ENCODE measurements around the gene TCP10L. TPM values are rescaled to one million over a fixed set of nuclear protein-coding genes. Genes with fewer than 3 reads are reported as not detected.

TCP10L gene
- total RNA-seq, 1 experiment from 2014 or later, result 1.2 TPM

DNA sequence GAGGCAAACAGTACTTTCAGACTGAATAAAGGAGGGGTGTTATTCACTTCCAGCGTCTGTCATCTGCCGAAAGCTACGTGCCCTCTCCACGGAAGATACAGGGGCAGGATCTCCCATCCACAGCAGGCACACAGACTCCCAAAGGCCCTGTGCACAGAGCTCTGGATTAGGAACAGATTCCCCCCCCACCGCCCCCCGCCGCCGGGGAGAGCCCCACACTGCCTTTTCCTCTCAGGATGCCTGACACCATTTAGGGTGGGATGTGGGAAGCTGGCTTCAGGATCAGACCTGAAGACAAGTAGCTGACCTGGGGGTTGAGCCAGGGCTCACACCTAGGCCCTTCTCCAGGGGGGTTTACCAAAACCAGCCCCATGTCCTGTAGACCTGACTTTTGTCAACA, 8.4 kb upstream of the TCP10L start:
- peaks cover 7% of the 10 kb centered on the region for H3K36me3 Mint-ChIP-seq
- H3K27ac Mint-ChIP-seq, result no peak overlapping the region
- ChIA-PET CTCF (no interaction called here), POLR2A (no interaction called here)
- DNase-seq (ENCODE audit: low spot score) (no peak), ATAC-seq (no peak)
- no peak overlapping the region for H3K4me3 Mint-ChIP-seq
- TF ChIP-seq, protein P1, sequence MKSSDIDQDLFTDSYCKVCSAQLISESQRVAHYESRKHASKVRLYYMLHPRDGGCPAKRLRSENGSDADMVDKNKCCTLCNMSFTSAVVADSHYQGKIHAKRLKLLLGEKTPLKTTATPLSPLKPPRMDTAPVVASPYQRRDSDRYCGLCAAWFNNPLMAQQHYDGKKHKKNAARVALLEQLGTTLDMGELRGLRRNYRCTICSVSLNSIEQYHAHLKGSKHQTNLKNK (CRISPR knock-in tag; IDR thresholded peaks at IDR 0.05), result no peak
- TF ChIP-seq RELA (CRISPR knock-in tag; IDR thresholded peaks at IDR 0.05; ENCODE audit: borderline replicate concordance) (no peak), GTF2I (CRISPR knock-in tag; conservative IDR thresholded peaks at IDR 0.05) (no peak), ZNF121 (CRISPR knock-in tag; IDR thresholded peaks at IDR 0.05) (no peak), SMAD3 (CRISPR knock-in tag; IDR thresholded peaks at IDR 0.05; ENCODE audit: borderline replicate concordance) (no peak), SMAD4 (CRISPR knock-in tag; IDR thresholded peaks at IDR 0.05) (no peak), CBFB (CRISPR knock-in tag; IDR thresholded peaks at IDR 0.05; ENCODE audit: low read depth) (no peak), NR3C1 (CRISPR knock-in tag; conservative IDR thresholded peaks at IDR 0.05; ENCODE audit: low read depth) (no peak), HMGA2 (CRISPR knock-in tag; IDR thresholded peaks at IDR 0.05) (no peak)
- TF ChIP-seq, protein P2, sequence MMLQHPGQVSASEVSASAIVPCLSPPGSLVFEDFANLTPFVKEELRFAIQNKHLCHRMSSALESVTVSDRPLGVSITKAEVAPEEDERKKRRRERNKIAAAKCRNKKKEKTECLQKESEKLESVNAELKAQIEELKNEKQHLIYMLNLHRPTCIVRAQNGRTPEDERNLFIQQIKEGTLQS (CRISPR knock-in tag; conservative IDR thresholded peaks at IDR 0.05), result no peak
- TF ChIP-seq, protein P3, sequence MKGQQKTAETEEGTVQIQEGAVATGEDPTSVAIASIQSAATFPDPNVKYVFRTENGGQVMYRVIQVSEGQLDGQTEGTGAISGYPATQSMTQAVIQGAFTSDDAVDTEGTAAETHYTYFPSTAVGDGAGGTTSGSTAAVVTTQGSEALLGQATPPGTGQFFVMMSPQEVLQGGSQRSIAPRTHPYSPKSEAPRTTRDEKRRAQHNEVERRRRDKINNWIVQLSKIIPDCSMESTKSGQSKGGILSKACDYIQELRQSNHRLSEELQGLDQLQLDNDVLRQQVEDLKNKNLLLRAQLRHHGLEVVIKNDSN (CRISPR knock-in tag; IDR thresholded peaks at IDR 0.05), result no peak
- TF ChIP-seq, protein P4, sequence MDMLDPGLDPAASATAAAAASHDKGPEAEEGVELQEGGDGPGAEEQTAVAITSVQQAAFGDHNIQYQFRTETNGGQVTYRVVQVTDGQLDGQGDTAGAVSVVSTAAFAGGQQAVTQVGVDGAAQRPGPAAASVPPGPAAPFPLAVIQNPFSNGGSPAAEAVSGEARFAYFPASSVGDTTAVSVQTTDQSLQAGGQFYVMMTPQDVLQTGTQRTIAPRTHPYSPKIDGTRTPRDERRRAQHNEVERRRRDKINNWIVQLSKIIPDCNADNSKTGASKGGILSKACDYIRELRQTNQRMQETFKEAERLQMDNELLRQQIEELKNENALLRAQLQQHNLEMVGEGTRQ (CRISPR knock-in tag; IDR thresholded peaks at IDR 0.05), result no peak
- peaks cover 5% of the 10 kb centered on the region for H3K4me1 Mint-ChIP-seq
- H3K27me3 Mint-ChIP-seq (ENCODE audit: low read depth), result no peaks in the 10 kb centered on the region
- H3K9me3 Mint-ChIP-seq, result no peaks in the 10 kb centered on the region

DNA sequence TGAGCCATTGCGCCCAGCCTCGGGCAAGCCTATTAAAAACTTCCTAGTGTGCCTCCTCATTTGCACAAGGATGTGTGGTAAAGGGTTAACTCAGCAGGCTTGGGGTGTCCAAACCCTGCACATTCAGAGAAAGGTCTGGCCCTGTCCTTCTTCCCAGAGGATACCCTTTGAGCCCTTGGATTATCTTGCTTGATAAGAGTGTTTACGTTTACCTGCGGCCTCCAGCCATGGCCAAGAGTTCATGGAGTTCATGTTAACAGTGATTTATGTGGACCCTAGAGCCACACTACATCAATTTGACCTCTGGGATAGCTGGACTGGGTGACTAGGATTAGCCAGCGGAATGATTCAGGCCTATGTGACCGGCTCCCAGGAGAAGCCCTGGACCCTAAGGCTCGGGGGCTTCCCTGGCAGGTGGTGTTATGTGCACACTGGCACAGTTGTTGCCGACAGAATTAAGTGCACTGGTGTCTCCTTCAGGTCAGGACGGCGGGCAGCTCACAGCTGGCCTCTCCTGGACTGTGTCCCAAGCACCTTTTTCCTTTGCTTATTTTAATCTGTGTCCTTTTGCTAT, 7.7 kb upstream of the TCP10L start:
- TF ChIP-seq, protein P5, sequence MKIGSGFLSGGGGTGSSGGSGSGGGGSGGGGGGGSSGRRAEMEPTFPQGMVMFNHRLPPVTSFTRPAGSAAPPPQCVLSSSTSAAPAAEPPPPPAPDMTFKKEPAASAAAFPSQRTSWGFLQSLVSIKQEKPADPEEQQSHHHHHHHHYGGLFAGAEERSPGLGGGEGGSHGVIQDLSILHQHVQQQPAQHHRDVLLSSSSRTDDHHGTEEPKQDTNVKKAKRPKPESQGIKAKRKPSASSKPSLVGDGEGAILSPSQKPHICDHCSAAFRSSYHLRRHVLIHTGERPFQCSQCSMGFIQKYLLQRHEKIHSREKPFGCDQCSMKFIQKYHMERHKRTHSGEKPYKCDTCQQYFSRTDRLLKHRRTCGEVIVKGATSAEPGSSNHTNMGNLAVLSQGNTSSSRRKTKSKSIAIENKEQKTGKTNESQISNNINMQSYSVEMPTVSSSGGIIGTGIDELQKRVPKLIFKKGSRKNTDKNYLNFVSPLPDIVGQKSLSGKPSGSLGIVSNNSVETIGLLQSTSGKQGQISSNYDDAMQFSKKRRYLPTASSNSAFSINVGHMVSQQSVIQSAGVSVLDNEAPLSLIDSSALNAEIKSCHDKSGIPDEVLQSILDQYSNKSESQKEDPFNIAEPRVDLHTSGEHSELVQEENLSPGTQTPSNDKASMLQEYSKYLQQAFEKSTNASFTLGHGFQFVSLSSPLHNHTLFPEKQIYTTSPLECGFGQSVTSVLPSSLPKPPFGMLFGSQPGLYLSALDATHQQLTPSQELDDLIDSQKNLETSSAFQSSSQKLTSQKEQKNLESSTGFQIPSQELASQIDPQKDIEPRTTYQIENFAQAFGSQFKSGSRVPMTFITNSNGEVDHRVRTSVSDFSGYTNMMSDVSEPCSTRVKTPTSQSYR (CRISPR knock-in tag; IDR thresholded peaks at IDR 0.05), result no peak
- no peak for TF ChIP-seq GTF2I (CRISPR knock-in tag; conservative IDR thresholded peaks at IDR 0.05)
- peak; percentile 35; the same call in 1 of the 2 replicates for TF ChIP-seq GABPB1 (CRISPR knock-in tag; IDR thresholded peaks at IDR 0.05)
- no peak for TF ChIP-seq SP1 (CRISPR knock-in tag; conservative IDR thresholded peaks at IDR 0.05)
- TF ChIP-seq ESRRA (CRISPR knock-in tag; IDR thresholded peaks at IDR 0.05; ENCODE audit: borderline replicate concordance), result no peak
- TF ChIP-seq, protein P6, sequence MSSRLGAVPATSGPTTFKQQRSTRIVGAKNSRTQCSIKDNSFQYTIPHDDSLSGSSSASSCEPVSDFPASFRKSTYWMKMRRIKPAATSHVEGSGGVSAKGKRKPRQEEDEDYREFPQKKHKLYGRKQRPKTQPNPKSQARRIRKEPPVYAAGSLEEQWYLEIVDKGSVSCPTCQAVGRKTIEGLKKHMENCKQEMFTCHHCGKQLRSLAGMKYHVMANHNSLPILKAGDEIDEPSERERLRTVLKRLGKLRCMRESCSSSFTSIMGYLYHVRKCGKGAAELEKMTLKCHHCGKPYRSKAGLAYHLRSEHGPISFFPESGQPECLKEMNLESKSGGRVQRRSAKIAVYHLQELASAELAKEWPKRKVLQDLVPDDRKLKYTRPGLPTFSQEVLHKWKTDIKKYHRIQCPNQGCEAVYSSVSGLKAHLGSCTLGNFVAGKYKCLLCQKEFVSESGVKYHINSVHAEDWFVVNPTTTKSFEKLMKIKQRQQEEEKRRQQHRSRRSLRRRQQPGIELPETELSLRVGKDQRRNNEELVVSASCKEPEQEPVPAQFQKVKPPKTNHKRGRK (CRISPR knock-in tag; IDR thresholded peaks at IDR 0.05; ENCODE audit: borderline replicate concordance), result no peak
- TF ChIP-seq, protein P7, sequence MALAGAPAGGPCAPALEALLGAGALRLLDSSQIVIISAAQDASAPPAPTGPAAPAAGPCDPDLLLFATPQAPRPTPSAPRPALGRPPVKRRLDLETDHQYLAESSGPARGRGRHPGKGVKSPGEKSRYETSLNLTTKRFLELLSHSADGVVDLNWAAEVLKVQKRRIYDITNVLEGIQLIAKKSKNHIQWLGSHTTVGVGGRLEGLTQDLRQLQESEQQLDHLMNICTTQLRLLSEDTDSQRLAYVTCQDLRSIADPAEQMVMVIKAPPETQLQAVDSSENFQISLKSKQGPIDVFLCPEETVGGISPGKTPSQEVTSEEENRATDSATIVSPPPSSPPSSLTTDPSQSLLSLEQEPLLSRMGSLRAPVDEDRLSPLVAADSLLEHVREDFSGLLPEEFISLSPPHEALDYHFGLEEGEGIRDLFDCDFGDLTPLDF (CRISPR knock-in tag; IDR thresholded peaks at IDR 0.05), result no peak
- TF ChIP-seq MXD4 (CRISPR knock-in tag; IDR thresholded peaks at IDR 0.05; ENCODE audit: borderline replicate concordance), result no peak
- Mint-ChIP-seq H3K27me3 (ENCODE audit: low read depth) (no peaks in the 10 kb centered on the region), H3K4me1 (peaks cover 5% of the 10 kb centered on the region), H3K27ac (no peak overlapping the region), H3K9me3 (no peaks in the 10 kb centered on the region), H3K4me3 (no peak overlapping the region), H3K36me3 (peaks cover 5% of the 10 kb centered on the region)
- DNase-seq (ENCODE audit: low spot score) (no peak), ATAC-seq (no peak)
- CTCF ChIA-PET, result interaction anchor here (1.4 kb wide), 1 partner anchor 8 kb away, joined by 14 read pairs; no protein-coding TSS in a partner anchor
- POLR2A ChIA-PET, result no interaction called here

All from WTC11 (cell line).